ENCODE data around the gene IFNA7. TPM values are rescaled to one million over a fixed set of nuclear protein-coding genes. Genes with fewer than 3 reads are reported as not detected.

IFNA7 gene
- total and polyA plus RNA-seq, 10 of the 15 experiments (the other 5 are each of a cell fraction or from before 2014, with no cell fraction given): not detected

DNA sequence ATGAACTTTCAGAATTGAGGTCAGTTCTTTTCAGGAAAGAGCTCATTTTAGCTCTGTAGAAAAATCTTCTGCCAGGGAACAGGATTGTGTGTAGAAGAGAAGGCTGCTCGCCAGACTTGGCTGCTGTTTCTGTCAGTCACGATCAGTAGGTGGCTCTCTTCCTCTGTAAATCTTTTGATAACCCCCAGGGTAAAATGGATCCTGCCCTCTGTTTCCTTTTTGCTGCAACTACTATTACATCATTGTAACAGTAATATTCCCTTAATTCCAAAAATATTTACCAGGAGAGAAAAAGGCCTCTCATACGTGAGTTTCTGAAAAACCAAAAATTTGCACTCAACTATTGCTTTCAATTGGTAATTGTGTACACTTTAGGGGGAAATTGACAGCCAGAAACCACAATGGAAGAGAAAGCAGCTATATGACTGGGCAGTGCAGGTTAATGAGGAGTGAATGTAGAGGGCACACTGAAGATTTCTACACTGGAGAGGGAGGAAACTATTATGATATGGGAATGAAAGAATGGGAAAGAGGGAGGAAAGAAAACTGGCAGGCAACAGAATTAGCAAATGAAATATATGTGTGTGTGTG, 47.9 kb downstream of the IFNA7 start (continued):
- TF ChIP-seq, protein P1, sequence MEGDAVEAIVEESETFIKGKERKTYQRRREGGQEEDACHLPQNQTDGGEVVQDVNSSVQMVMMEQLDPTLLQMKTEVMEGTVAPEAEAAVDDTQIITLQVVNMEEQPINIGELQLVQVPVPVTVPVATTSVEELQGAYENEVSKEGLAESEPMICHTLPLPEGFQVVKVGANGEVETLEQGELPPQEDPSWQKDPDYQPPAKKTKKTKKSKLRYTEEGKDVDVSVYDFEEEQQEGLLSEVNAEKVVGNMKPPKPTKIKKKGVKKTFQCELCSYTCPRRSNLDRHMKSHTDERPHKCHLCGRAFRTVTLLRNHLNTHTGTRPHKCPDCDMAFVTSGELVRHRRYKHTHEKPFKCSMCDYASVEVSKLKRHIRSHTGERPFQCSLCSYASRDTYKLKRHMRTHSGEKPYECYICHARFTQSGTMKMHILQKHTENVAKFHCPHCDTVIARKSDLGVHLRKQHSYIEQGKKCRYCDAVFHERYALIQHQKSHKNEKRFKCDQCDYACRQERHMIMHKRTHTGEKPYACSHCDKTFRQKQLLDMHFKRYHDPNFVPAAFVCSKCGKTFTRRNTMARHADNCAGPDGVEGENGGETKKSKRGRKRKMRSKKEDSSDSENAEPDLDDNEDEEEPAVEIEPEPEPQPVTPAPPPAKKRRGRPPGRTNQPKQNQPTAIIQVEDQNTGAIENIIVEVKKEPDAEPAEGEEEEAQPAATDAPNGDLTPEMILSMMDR (IDR thresholded peaks at IDR 0.05 in 2 of 3, conservative IDR thresholded peaks at IDR 0.05 in 1 of 3; ENCODE audit: control insufficient read depth in 2 of 3, extremely low read depth in 1 of 3, insufficient read depth in 1 of 3, low read depth in 3 of 3, low read length in 3 of 3): peak; percentile 37 to 55 (median 44); a peak in 5 of 6 replicates
- TF ChIP-seq ATF2 (IDR thresholded peaks at IDR 0.05; ENCODE audit: low read length) (no peak), NBN (IDR thresholded peaks at IDR 0.05) (no peak), E4F1 (IDR thresholded peaks at IDR 0.05; ENCODE audit: borderline replicate concordance, partially characterized antibody) (no peak), ASH2L (IDR thresholded peaks at IDR 0.05; ENCODE audit: borderline replicate concordance, low read depth) (no peak), ZNF622 (IDR thresholded peaks at IDR 0.05) (no peak), TCF3 (IDR thresholded peaks at IDR 0.05; ENCODE audit: borderline replicate concordance, insufficient read depth, low read depth, low read length) (no peak), CREB1 (IDR thresholded peaks at IDR 0.05; ENCODE audit: low read depth) (no peak), SRF (IDR thresholded peaks at IDR 0.05; ENCODE audit: low read depth in 2 of 2, low read length in 2 of 2) (no peak), EP300 (IDR thresholded peaks at IDR 0.05; ENCODE audit: borderline replicate concordance in 1 of 2, control insufficient read depth in 1 of 2, low read depth in 2 of 2, low read length in 2 of 2) (no peak)
- TF ChIP-seq, protein P2, sequence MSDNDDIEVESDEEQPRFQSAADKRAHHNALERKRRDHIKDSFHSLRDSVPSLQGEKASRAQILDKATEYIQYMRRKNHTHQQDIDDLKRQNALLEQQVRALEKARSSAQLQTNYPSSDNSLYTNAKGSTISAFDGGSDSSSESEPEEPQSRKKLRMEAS (IDR thresholded peaks at IDR 0.05; ENCODE audit: low read depth, low read length): no peak
